HEK293T (cell line): ENCODE results near the gene SNTG2.

Experiments used
- ARNT ChIP-seq: fragments of 450-650 bp; IDR thresholded peaks from 2 replicates; pipeline ENCODE4 v1.6.1; 2017; ENCODE audit warnings: mild to moderate bottlenecking
- CTBP1 ChIP-seq: fragments of 450-650 bp; IDR thresholded peaks from 2 replicates; pipeline ENCODE4 v1.6.1; 2016; ENCODE audit warnings: borderline replicate concordance
- ELF4 ChIP-seq: fragments of 450-650 bp; IDR thresholded peaks from 2 replicates; pipeline ENCODE4 v1.6.1; 2017; ENCODE audit warnings: antibody characterized with exemption
- FOXA1 ChIP-seq: fragments of 450-650 bp; IDR thresholded peaks from 2 replicates; pipeline ENCODE4 v1.6.1; 2016; ENCODE audit warnings: mild to moderate bottlenecking
- L3MBTL2 ChIP-seq: fragments of 450-650 bp; conservative IDR thresholded peaks from 2 replicates; pipeline ENCODE4 v1.6.1; 2016; ENCODE audit warnings: mild to moderate bottlenecking
- NFRKB ChIP-seq: fragments of 450-650 bp; IDR thresholded peaks from 2 replicates; pipeline ENCODE4 v1.6.1; 2016; ENCODE audit warnings: mild to moderate bottlenecking, moderate library complexity
- SP1 ChIP-seq: fragments of 450-650 bp; IDR thresholded peaks from 2 replicates; pipeline ENCODE4 v1.6.1; 2017
- ZNF384 ChIP-seq: fragments of 450-650 bp; IDR thresholded peaks from 2 replicates; pipeline ENCODE4 v1.6.1; 2016

DNA sequence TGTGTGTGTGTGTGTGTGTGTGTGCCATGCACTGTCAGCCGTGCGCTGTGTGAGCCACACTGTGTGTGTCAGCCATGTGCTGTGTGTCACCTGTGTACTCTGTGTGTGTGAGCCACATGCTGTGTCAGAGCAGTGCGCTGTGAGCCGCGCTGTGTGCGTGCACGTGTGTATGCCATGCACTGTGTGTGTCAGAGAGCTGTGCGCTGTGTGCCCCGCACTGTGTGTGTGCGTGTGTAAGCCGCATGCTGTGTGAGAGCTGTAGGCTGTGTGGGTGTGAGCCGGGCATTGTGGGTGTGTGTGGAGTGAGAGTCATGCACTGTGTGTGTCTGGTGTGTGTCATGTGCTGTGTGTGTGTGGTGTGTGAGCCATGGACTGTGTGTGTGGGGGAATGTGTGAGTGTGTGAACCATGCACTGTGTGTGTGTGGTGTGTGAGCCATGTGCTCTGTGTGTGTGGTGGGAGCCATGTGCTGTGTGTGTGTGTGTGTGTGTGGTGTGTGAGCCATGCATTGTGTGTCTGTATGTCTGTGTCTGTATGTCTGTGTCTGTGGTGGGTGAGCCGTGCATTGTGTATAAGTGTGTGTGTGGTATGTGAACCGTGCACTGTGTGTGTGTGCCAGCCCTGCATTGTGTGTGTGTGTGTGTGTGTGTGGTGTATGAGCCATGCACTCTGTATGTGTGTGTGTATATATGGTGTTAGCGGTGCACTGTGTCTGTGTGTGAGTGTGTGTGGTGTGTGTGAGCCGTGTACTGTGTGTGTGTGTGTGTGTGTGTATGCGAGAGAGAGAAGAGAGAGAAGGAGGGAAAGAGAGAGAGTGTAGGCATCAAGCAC, 356.3 kb downstream of the SNTG2 start:
- TF ChIP-seq ZNF384, result no peak
- TF ChIP-seq ELF4, result no peak
- no peak for TF ChIP-seq FOXA1
- no peak for TF ChIP-seq SP1
- TF ChIP-seq CTBP1, result no peak
- no peak for TF ChIP-seq NFRKB
- TF ChIP-seq L3MBTL2, result no peak
- TF ChIP-seq ARNT, result no peak
